HepG2 (cell line): ENCODE measurements around the gene CLDN9. TPM values are rescaled to one million over a fixed set of nuclear protein-coding genes. Genes with fewer than 3 reads are reported as not detected.
A peak's percentile ranks its signal among the peaks of the same experiment; 100 is the strongest.

Source experiments
- ATF6 ChIP-seq: sonication (generic); formaldehyde crosslinking; conservative IDR thresholded peaks from 2 replicates; pipeline ENCODE4 v1.4.0; 2020; ENCODE audit warnings: missing genetic modification reagents
- CBFB ChIP-seq: sonication (generic); formaldehyde crosslinking; IDR thresholded peaks from 2 replicates; pipeline ENCODE4 v1.4.0; 2020; ENCODE audit warnings: missing genetic modification reagents
- CHCHD3 ChIP-seq: sonication (generic); formaldehyde crosslinking; IDR thresholded peaks from 2 replicates; pipeline ENCODE4 v1.8.0; 2022; ENCODE audit warnings: mild to moderate bottlenecking, missing genetic modification reagents, moderate library complexity
- ELF1 ChIP-seq: sonication (generic); formaldehyde crosslinking; IDR thresholded peaks from 2 replicates; pipeline ENCODE4 v1.4.0; 2020; ENCODE audit warnings: missing genetic modification reagents
- HNRNPH1 ChIP-seq: fragments of 200-400 bp; formaldehyde crosslinking; optimal IDR thresholded peaks from 2 replicates; pipeline ENCODE3; 2017; ENCODE audit warnings: mild to moderate bottlenecking, low read depth, low read length
- KIAA2018 ChIP-seq: sonication (generic); formaldehyde crosslinking; IDR thresholded peaks from 2 replicates; pipeline ENCODE4 v1.5.0; 2020; ENCODE audit warnings: mild to moderate bottlenecking, missing genetic modification reagents, borderline replicate concordance
- MIER2 ChIP-seq: IDR thresholded peaks from 2 replicates; pipeline ENCODE4 v1.6.1; 2016; ENCODE audit warnings: missing biosample characterization, missing genetic modification reagents
- NCOR1 ChIP-seq: fragments of 200-600 bp; sonication (generic); IDR thresholded peaks from 2 replicates; pipeline ENCODE4 v1.7.0; 2017; ENCODE audit warnings: antibody characterized with exemption, low read length, borderline replicate concordance
- PRDM4 ChIP-seq: sonication (generic); formaldehyde crosslinking; IDR thresholded peaks from 2 replicates; pipeline ENCODE4 v1.9.0; 2021; ENCODE audit warnings: missing genetic modification reagents, borderline replicate concordance
- SP4 ChIP-seq: sonication (generic); formaldehyde crosslinking; IDR thresholded peaks from 2 replicates; pipeline ENCODE4 v1.8.1; 2023; ENCODE audit warnings: mild to moderate bottlenecking, missing genetic modification reagents
- ZNF143 ChIP-seq: sonication (generic); formaldehyde crosslinking; IDR thresholded peaks from 2 replicates; pipeline ENCODE4 v1.4.0; 2020; ENCODE audit warnings: missing genetic modification reagents
- ZNF224 ChIP-seq: sonication (generic); formaldehyde crosslinking; IDR thresholded peaks from 2 replicates; pipeline ENCODE4 v1.5.0; 2020; ENCODE audit warnings: mild to moderate bottlenecking, missing genetic modification reagents
- ZNF382 ChIP-seq: sonication (generic); formaldehyde crosslinking; IDR thresholded peaks from 2 replicates; pipeline ENCODE4 v1.5.0; 2020; ENCODE audit warnings: missing genetic modification reagents, mild to moderate bottlenecking, borderline replicate concordance
- ZNF503 ChIP-seq: sonication (generic); formaldehyde crosslinking; IDR thresholded peaks from 2 replicates; pipeline ENCODE4 v1.4.0; 2020; ENCODE audit warnings: missing genetic modification reagents
- ZNF572 ChIP-seq: sonication (generic); formaldehyde crosslinking; IDR thresholded peaks from 2 replicates; pipeline ENCODE4 v1.5.1; 2020; ENCODE audit warnings: mild to moderate bottlenecking, missing genetic modification reagents
- polyA plus RNA-seq, 8 experiments: library from polyadenylated mRNA; depleted of rRNA in 3 of 8; stranded (reverse) in 7 of 8; unstranded in 1 of 8; fragments of >200 nt; fragmentation: Illumina TruSeq in 4 of 8; extraction: Trizol in 4 of 8; gene quantifications; 2 replicates each; pipeline versions ENCODE4 v1.2.1 to v1.2.3, GENCODE V29; 2011 to 2016; ENCODE audit warnings: low read depth in 4 of 8, missing spikeins in 1 of 8, mixed read lengths in 1 of 8; ENCODE audit not compliant: insufficient read depth in 1 of 8
- total RNA-seq, 5 experiments: library from RNA; depleted of rRNA; stranded (reverse); fragments of >200 nt; fragmentation: Illumina TruSeq; extraction: Trizol; gene quantifications; 2 replicates each; pipeline ENCODE4 v1.2.3, GENCODE V29; 2016; ENCODE audit warnings: low read depth in 1 of 5

CLDN9 gene
- total and polyA plus RNA-seq, 2 of the 13 experiments (the other 11 are each of a cell fraction or from before 2014, with no cell fraction given), result 0.15 to 0.26 TPM

- no peak for TF ChIP-seq ZNF503 (CRISPR knock-in tag)
- peak; percentile 86 for TF ChIP-seq SP4 (CRISPR knock-in tag)
- no peak for TF ChIP-seq NCOR1
- TF ChIP-seq MIER2 (CRISPR knock-in tag), result no peak
- no peak for TF ChIP-seq CHCHD3 (CRISPR knock-in tag)
- TF ChIP-seq ZNF572, result no peak
- 0 out of 2 replicates have a peak, but pooled peaks have one; percentile 28 for TF ChIP-seq ZNF224 (CRISPR knock-in tag)
- no peak for TF ChIP-seq HNRNPH1
- TF ChIP-seq ELF1 (CRISPR knock-in tag), result peak; percentile 51; the same call in 1 of the 2 replicates
- no peak for TF ChIP-seq ZNF382
- TF ChIP-seq KIAA2018, result no peak
- TF ChIP-seq ATF6, result no peak
- no peak for TF ChIP-seq PRDM4 (CRISPR knock-in tag)
- no peak for TF ChIP-seq ZNF143
- no peak for TF ChIP-seq CBFB (CRISPR knock-in tag)
These were observed 46.5 kb downstream of the CLDN9 start (continued) for GRCh38 chr16:3059041-3059722.
